LHCN-M2 (cell line): ENCODE results near the gene UHMK1. TPM values are rescaled to one million over a fixed set of nuclear protein-coding genes. Genes with fewer than 3 reads are reported as not detected.

Experiments used
- DNase-seq: peaks from one replicate; pipeline ENCODE4 v3.0.0-alpha.2; 2012; ENCODE audit warnings: low read depth
- total RNA-seq: library from RNA; depleted of rRNA; stranded (reverse); fragments of >200 nt; gene quantifications from 2 replicates; pipeline ENCODE4 v1.2.3, GENCODE V29; 2014

UHMK1 gene
- total RNA-seq, 1 experiment from 2014 or later, result 143 TPM

DNA sequence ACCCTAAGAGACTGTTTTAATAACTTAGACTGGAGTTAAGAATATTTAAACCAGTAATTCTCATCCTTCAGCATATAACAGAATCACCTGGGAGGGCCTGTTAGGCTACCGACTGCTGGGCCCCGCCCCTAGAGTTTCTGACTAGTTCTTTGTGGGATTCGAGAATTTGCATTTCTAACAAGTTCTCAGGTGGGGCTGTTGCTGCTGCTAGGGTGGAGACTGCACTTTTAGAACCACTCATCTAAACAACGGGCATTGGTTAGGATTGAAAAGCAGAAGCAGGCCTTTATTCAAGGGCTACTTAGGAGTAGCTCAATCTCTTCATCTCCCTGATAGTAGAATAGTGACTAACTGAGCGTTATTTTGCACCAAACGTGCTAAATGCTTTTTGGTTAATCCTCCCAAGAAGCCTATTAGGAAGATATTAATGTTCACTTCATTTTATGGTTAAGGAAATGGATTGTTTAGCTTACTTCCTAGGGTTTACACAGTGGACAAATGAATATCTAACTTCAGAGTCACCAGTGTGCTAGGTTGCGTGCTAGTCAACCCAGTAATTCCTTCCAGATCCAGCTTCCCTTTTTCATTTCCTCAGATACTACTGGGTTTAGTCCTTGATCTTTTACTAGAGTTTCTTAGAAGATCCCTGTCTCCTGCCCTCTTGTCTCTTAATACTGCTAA lies 32.8 kb downstream of the UHMK1 start:
- DNase-seq, result no peak

DNA sequence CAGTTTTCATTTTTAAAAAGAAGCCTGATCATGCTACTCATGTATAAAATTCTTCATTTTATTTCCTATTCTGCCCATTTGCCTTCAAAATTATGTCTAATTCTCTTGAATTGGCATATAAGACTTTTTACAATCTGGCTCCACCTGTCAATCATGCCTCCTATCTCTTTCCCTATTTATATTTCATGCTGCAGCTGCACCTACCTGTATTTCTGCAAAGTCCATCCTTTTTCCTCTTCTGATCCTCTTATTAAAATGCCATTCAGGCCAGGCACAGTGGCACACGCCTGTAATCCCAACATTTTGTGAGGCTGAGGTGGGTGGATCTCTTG lies 33.3 kb downstream of the UHMK1 start:
- DNase-seq, result no peak

DNA sequence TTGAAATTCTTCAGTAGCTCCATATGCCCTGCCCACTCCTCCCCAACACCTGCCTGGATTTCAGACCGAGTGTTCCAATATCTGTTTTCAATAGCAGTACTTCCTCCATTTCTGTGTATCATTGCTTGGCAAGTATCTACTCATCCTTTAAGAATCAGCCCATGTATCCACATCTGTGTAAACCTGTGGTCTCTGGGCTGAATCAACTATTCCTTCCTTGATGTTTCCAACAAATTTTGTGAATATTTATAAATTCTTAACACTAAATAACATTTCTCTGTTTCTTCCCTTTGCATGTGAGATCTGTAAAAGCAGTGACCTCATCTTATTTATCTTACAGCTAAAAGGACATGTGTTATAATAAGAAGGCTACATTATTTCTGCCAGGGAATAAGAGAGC lies 37.9 kb downstream of the UHMK1 start:
- no peak for DNase-seq

DNA sequence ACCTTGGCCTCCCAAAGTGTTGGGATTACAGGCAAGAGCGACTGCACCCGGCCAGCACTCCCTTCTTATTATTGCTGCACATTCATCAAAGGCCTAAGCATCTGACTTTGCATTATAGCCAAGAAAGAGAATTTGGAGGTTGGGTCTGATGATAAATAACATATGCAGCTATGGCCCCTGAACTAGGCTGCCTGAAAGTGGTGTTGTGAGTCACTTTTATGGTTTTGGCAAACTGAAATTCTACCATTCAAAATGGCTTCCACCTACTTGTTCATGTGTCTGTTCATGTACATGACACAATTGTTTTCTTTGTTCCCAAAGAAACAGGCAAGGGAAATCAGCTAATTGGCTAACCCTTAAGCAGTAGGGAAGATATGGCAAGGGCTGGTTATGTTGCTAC lies 38.9 kb downstream of the UHMK1 start:
- peak; percentile 67 for DNase-seq

DNA sequence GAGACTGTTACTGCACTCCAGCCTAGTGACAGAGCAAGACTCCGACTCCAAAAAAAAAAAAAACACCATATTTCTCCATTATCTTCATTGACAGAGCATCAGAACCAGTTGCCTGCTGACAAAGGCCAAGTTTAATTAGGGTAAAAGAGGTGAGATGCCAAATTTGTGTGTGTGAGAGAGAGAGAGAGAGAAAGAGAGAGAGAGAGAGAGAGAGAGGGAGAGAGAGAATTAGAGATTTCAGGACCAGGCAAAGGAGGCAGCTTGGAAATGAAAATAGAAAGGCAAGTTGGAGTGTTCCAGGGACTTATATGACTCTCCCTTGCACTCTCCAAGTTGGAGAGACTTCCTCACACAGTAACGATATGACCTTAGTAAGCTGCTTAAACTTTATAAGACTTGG lies 39.6 kb downstream of the UHMK1 start:
- no peak for DNase-seq

DNA sequence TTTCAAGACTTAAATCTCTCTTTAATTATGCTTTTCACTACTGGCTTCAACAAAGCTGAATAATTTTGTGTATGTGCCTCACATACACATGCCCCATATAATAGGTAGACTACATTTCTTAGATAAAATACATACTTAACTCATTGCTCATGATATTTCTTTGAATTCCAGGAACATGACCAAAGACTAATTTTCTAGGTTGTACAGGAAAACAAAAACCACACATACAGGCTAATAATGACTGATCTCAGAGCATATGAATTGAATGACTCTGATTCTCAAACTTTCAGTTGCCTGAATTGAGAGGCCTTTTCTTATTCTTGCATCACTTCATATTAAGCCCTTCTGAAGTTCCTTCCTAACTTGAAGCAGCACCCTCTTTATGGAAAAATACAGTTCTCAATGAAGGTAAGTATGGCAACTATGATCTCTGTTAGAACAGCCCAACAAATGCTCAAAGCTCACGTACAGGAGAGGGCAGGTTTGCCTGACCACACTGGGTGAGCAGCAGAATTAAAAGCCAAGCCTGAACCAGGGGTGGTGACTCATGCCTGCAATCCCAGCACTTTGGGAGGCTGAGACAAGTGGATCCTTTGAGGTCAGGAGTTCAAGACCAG lies 41.3 kb downstream of the UHMK1 start:
- peak; percentile 89 for DNase-seq

DNA sequence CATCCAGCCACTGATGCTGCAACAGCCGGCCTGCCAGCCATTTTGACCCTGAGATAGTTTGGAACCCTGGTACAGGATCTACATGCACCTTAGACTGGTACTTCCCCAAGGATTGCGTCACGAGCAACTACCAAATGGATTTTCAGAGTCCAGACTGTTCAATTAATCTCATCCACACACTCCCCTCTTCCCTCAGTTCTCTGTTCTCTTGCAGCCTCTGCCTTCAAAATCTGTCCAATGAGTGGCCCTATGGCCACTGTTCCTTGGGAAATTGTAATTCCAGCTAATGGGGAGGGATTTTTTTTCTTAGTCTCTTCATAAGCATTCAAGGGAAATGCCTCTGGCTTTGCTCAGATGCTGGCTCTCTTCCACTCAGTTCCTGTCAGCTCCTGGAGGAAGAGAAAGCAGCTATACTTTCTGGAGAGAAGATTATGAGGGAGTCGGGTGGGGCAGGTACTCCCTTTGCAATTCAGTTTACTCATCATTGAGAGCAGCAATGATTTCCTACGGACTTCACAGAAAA lies 44.1 kb downstream of the UHMK1 start:
- DNase-seq, result peak; percentile 91

DNA sequence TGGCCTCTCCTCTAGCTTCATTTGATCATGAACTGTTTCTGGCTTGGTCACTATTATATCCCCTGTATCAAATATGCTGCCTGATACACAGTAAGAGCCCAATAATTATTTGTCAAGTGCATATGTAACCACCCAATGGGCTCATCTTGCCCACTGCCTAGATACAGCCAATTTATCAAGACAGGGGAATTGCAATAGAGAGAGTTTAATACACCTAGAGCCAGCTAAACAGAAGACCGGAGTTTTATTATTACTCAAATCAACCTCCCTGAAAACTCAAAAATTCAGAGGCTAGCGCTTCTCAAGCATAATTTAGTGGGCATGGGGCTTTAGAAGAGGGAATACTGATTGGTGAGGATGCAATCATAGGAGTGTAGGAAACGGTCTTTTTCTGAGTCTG lies 45.6 kb downstream of the UHMK1 start:
- no peak for DNase-seq

DNA sequence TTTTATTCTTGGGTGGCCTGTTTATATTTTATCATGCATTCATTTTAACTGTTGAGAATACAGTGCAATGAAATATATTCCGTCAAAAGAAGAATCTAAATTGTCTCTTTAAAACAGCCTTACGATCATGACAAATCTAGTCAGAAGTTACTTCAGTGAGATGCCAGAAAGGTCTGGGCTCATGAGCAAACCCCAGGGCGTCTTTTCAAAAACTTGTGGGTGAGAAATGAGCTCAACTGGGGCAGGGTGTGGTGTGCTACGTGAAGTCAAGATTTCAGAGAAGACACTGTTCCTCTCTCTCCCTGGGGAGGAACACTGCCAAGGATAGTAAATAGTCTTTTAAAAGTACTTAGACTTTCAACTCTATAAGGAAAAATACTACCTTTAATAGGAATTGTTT lies 50.6 kb downstream of the UHMK1 start:
- DNase-seq, result peak; percentile 65

DNA sequence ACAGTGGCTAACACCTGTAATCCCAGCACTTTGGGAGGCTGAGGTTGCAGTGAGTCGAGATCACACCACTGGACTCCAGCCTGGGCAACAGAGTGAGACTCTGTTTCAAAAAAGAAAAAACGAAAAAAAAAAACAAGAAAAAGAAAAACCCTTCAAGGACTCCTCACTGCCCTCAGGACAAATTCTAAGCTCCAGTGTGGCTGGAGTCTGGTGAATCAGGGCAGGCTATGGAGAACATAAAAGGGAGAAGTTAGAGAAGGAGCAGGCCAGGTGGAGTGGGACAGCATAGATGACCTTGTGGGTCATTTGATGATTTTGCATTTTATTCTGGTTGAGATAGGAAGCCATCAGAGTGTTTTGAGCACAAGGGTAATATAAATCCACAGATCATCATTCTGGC lies 51.4 kb downstream of the UHMK1 start:
- no peak for DNase-seq

DNA sequence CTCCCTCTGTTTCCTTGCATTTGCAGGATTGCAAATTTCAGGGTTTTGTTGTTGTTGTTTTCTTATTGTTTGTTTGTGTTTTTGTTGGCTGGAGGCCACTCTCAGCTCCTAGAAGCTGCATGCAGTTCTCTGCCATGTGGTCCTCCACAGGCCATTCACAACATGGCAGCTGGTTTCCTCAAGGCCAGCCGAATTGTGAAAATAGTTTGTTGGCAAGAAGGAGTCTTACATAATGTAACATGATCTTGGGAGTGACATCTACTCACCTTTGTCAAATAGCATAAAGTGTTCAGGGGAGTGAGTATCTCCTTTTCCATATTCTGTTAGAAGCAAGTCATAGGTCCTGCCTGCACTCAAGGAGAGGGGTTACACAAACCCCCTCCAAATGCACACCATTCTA lies 53.3 kb downstream of the UHMK1 start:
- DNase-seq, result no peak

DNA sequence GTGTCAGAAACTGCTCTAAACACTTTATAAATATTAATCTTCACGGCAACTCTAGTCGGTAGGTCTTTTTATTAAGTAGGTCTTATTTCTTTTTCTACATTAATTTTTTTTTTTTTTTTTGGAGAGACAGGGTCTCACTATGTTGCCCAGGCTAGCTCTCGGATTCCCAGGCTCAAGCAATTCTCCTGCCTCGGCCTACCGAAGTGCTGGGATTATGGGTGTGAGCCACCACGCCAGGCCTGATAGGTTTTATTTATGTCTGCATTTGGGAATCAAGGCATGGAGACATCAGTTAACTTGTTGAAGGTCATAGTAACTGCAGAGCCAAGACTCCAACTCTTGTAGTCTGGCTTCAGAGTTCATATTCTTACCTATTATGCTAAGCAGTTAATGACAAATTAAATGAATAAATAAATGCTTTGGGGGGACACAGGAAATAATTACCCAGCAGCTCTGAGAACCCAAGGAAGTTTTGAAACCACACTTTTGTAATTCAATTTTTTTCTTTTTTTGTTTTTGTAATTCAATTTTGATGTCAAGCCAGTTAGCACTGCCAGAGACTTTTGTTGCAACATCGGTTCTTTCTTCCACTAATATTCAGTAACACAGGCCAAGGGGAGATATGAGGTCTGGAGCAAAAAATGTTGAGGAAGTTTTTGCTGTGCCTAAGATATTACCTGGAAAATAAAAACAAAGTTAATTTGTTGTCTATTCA lies 54.5 kb downstream of the UHMK1 start:
- no peak for DNase-seq

DNA sequence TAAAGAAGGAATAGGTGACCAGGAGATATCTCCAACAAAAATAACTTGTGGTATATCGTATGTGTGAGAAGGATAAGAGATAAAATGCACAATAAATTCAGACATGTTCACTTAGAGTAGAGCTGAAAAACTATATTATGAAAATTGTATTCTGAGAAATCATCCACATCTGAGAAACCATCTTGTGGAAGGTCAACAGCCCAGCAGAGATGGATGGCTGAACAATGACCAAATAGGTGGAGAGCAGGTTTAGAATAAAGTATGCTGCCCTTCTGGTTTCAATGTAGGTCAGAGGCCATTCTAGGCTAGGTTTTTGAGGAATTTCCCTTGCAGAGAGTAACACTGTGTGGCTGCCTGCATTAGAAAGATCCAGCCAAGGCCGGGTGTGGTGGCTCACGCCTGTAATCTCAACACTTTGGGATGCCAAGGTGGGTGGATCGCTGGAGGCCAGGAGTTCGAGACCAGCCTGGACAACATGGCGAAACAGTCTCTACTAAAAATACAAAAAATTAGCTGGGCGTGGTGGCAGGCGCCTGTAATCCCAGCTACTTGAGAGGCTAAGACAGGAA lies 55.1 kb downstream of the UHMK1 start:
- no peak for DNase-seq

DNA sequence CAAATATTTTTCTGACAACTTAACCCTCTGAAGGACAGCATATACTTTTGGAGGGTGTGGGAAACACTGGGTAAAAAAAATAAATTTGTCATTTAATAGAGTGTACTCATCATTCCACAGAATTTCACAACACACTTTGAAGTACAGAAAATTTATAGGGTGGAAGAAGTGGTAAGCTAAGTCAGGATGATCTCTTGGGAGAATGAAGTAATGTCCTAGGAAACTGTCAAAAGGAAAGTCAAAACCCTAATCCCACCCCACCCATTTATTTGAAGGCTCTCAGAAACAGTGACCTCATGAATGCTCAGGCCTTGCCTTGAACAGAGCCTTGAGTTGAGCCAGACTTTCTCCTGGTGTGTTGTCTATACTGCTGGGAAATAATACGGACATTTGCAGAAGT lies 56.6 kb downstream of the UHMK1 start:
- peak; percentile 50 for DNase-seq

DNA sequence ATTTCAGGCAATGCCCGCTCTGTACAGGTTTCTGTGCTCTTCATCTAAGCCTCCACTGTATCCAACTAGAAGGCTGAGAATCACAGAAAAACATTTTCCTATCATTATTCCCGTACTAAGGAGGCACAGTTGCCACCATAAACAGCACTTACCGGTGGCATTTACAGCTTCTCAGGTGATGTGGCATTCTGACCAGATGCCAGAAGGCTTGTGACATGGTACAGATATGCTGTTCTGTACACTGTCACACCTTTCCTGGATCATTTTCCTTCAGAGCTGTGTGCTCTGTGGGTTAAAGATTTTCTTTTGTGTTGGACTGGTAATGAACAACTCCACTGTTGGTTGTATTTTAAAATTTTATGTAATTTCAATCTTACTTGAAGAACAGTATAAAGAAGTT lies 59.9 kb downstream of the UHMK1 start:
- no peak for DNase-seq

DNA sequence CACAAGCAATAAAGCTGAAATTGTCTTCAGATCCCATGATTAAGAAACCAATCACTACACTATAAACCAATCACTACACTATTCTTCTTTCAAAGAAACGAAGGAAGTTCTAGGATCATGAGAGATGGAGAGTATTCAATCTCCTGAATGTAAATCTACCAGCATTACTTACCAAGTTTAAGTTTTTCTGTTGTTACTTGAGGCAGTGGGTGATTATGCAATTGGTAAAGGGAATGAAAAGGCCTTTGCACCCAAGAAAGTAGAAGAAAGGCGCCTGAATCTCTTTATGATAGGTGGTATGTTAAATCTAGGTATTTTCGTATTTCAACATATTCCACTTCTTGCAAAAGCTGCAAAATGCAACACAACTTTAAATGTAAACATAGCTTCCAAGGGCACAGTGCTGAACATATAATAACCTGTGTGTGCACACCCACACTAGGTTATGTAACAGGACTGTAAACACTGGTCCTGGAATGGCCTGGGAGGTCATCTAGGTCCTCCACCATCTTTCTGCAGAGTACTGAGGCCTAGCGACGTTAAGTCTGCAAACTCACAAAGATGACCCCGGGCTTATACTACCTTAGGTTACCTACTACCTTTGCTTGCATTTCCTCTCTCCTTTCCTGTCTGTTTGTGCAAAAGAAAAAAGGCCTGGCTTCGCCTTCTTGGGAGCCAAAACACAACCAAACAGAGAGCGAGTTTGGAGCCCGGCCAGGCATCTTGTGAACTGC lies 62.9 kb downstream of the UHMK1 start:
- no peak for DNase-seq

DNA sequence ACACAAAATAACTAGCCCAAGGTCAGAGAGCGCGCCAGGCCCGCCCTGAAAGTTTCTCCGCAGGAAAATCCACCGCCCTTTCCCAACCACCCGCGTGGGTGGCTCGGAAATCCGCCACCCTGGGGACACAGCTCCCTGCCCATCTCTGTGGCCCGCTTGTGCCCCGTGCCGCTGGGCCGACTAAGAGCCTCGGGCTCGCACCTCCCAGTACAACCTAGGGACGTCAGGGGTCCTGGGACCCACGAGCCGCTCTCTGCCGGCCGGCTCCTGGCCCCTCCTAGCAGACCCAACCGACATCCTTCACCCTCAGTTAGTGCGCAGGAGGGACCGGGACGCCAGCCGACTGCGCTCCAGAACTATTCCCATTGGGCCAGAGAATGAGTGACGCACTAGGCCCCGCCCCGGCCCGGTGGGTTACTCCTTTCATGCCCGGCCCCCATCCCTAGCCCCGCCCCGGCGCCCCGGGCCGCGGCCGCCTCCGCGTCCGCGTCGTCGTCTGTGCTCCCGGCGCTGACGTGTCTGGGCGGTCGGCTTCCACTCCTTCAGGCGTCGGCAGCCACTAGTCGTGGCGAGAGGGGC lies 63.5 kb downstream of the UHMK1 start:
- peak; percentile 97 for DNase-seq

DNA sequence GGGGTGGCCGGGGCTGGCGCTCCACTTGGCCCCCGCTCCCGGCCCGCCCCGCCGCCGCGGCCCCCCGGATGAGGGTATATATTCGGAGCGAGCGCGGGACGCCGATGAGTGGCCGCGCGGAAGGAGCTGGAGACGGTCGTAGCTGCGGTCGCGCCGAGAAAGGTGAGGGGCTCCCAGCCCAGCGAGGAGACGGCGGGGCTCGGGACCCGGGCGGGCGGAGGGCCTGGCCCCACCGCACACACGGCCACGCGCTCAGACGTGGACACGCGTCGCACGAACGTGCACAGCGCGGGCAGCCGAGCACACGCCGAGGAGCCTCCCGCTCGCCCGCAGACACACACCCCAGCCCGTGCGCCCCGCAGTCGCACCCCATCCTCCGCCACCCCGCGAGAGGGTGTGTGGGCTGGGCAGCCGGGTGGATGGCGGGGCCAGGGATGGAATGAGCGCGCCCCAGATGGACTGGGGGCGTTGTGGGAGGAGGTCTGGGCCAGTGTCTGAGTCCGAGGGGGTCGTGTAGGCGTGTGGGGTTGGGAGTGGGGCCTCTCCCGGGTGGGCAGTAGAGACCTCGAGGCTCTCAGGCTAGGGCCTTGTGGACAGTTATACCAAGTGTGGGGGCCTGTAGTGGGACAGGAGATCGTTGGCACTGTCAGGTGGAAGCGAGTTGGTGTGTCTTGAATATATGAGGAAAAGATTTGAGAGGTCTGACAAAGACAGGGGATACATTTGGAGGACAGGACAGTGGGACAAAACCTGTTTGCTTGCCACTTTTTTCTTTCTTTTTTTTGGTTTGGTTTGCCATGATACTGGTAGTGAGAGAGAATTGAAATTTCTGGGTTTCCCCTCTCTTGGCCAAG lies 64.2 kb downstream of the UHMK1 start, which contains the start of gene UAP1:
UAP1 (plus strand) TSS at position 107 of the 854 bp plus-strand sequence. CDS start 4,347 bp downstream, outside the sequence.
- DNase-seq, result no peak

DNA sequence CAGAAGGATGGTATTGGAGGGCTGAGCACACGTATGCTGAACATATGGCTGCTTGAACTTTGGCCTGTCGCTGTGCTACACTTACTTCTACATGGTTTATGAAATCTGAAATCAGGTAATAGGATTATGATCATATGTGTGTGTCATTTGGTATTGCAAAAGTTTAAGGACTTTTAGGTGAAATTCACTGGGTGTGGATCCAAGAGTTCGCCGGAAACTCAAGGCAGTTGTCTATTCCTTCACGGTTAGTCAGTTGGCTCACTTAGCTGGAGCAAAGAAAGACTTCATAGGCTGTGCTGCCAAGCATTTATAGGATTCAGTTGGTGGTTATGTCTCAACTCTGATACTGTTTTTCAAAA lies 64.8 kb downstream of the UHMK1 start:
- DNase-seq, result peak; percentile 62

DNA sequence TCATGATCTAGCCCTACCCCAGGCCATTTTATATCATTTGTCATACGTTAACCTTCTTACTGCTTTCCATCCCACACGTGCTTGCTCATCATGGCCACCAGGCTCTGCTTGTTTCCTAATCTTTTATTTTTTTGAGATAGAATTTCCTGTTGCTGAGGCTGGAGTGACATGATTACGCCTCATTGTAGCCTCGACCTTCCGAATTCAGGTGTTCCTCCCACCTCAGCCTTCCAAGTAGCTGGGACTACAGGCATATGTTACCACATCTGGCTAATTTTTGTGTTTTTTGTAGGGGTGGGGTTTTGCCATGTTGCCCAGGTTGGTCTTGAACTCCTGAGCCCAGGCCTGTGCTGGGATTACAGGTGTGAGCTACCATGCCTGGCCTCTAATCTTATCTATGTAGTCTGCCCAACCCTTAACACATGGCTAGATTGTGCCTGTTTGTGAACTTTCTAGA lies 67.2 kb downstream of the UHMK1 start:
- DNase-seq, result no peak
